NT2/D1 (cell line): ENCODE data around the gene ATP6AP2.

Experiments used
- YY1 ChIP-seq: IDR thresholded peaks from 2 replicates; pipeline ENCODE4 v1.6.1; 2011; ENCODE audit not compliant: insufficient read length, insufficient read depth
- ZNF274 ChIP-seq: IDR thresholded peaks from 2 replicates; pipeline ENCODE4 v1.6.1; 2011; ENCODE audit warnings: mild to moderate bottlenecking, low read depth, low read length

DNA sequence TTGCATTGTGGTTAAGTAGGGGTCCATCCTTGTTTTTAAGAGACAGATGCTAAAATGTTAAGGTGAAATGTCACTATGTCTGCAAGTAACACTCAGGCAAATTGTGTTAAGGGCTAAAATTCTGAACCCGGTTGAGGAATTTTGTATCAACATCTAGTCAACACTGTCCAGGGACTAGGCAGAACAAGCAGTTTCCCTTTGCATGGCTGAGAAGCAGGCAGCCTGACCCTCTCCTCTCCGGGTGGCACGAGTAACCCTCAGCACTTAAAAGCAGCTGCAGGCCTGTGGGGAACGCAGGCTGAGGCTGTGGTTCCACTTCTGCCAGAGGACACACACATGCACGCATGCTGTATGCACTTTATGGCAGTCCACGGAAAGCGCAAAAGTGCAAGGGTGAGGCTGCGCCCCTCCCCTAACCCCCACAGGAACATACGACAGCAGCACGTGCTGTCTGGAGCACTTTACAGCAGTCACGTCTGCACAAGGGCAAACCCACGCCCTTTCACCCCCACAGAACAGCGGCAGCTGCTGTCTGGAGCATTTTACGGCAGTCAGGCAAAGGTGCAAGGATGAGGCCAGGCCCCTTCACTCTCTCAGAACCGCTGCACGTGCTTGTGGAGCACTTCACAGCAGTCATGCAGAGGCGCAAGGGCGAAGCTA, 41.8 kb downstream of the ATP6AP2 start:
- no peak for TF ChIP-seq ZNF274
- TF ChIP-seq YY1 = no peak
